Stimulated activated CD8-positive, alpha-beta memory T cell treated with anti-CD3 and anti-CD28 coated beads, Interleukin-4, amount 100 ng/mL, for 24 hours (primary cell): ENCODE measurements around the gene VSTM4.

Experiments used
- DNase-seq: peaks from one replicate; pipeline ENCODE4 v3.0.0-alpha.2; 2020; ENCODE audit warnings: low read depth

Gene VSTM4

DNA sequence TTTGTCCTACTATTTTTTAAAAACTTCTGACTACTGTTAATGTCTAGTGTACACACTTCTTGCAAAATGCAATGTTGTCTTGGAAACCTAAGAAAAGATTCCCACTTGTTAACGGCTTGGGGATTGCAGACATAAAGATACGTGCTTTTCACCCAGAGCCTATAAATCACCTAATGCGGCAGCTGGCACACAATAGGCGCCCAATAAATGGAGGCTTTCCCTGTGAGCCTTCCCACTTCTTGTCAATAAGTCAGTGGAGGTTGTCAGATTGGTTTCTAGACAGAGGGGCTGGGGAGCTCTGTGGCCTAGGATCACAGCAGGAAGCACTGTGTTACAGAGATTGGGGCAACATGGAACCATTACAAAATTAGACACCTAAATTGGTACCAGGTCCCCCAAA, 74.7 kb downstream of the VSTM4 start:
- no peak for DNase-seq

DNA sequence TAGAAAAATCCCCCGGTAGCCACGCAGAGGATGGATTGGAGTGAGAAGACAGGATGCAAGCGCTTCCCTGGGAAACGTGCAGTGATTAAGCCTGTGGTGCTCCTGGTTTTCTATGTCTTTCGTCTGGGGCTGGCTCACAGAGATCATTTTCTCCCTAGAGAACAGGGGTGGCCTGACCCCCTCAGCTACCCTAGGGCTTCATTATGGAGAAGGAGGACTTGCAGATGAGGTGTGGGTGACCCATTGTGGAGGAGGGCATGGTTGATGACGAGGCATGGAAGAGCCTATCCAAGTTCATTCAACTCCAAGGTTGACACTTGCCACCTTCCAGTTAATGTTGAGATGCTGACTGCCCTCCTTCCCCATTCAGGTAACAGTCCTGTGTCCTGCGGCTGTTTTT, 75.9 kb downstream of the VSTM4 start:
- no peak for DNase-seq

DNA sequence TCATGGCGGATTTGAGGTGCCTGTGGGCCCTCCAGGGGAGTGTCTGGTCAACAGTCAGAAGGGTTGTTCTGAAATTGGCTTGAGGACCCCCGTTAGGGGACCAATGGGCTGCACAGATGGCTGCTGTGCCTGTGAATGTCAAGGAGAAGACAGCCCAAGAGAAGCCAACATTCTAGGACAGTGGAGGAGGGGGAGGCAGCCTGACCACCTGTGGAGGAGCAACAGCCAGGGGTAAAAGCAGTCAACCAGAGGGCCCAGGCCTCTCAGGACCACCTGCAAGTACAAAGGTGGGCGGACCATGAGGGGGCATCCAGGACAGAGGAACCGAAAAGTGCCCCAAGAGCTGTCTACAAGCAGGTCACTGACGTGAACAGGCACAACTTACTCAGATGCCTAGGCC, 76.6 kb downstream of the VSTM4 start:
- DNase-seq = no peak

DNA sequence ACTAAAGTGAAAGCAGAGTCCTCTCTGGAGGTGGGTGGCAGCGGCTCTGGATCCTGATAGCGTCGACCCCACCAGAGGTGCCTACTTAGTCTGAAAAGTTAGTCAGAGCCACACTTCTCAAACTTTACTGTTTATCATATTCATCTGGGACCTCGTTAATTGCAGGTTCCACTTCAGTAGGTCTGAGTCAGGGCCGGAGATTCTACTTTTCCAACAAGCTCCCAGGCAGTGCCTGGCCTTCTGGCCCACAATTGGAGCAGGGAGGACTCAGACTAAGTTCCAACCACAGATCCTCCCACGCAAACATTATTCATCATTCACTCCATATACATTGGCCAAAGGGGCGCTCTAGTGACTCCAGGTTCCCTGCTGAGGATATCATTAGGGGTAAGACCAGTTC, 78.1 kb downstream of the VSTM4 start:
- DNase-seq = no peak

DNA sequence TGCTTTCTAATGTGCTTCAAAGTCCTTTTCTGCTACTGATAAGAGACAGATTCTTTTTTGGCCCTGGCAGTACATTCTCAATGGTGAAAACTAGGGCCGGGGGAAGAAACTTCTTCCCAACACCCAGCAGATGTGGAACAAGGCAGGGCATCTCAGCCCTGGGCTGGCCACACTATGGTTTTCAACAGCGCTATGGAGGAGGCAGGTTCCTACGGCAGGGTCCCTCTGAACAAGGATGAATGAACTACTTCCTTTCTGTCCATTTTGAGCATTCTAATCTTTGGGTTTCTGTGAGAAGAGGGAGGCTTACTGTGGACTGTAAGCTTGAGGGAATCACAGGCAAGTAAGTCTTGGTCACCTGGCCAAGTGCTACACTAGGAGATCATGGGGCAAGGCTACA, 78.7 kb downstream of the VSTM4 start:
- DNase-seq = no peak

DNA sequence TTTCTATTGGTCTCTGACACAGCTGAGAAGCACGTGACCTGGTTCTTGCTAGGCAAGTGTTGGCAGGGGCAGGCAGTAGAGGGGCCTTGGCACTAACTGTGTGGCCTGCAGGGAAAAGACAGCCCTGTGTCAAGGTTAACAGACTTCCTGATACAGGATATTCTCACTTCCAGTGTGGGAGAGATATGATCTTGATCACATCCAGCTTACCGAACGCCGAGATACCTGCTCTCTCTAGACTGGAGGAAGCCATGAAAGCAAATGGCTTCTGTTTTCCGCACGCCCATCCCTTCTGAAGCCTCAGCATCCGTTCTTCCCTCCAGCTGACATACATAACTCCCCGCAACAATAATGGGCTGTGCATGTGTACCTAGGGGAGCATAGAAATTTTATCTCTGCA, 79.4 kb downstream of the VSTM4 start:
- DNase-seq = no peak

DNA sequence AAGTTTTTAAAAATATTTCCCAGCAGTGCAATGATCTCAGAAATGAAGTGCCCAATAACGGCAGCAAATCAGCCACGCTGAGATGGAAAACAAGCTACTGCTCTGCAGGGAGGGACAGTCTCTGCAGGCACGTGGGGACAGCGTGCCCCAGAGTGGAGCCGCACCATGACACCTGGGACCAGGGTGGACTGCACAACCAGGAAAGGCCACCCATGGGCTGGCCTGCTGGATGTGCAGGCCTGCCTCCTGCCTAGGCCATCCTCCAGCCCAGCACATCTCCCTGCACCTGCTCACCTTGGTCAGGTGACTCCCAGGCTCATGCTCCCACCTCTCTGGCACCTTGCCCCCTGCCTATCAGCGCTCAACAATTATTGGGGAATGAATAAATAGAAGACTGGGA, 80.4 kb downstream of the VSTM4 start:
- DNase-seq = no peak

DNA sequence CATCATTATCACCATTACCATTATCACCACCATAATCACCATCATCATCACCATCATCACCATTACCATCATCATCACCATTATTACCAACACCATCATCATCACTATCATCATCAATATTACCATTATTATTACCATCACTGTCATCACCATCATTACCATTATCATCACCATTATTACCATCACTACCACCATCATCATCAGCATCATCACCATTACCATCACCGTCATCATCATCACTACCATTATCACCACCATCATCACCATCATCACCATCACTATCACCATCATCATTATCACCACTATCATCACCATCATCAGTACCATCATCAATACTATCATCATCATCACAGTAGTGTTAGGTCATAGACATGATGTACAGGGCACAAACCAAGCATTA, 81.4 kb downstream of the VSTM4 start:
- no peak for DNase-seq

DNA sequence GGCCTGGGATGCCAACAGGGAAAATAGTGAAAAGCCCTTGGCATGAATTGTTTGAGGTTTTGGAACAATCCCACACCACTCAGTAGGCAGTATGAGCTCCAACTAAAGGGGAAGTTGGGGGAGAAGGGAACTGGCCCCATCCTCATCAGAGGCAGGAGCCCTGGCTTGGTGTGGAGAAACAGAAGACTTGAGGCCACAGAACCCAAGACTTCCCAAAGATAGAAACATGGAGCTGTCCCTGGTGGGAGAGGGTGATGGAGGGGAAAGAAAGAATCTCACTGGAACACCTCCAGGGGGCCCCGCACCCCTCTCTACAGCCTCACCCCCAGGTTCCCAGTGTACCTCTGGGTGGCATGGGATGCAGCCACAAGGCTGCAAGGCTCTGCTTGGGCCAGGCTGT, 85.7 kb downstream of the VSTM4 start:
- no peak for DNase-seq

DNA sequence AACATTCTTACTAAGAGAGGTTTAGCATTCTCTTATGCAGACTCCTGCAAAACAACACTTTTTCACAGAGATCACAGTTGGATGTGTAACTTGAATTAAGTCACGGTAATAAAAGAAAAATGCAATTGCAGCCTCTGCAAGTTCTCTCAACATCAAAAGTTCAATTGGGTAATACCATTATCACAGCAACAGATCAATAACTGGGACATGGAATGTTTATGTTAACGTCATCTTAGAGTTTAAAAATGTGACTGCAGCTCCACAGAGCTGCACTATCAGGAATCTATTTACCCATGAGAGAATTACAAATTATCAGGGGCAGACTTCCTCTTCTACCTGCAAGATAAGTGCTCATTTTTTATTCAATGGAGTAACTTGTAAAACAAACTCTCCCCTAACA, 86.7 kb downstream of the VSTM4 start:
- no peak for DNase-seq

DNA sequence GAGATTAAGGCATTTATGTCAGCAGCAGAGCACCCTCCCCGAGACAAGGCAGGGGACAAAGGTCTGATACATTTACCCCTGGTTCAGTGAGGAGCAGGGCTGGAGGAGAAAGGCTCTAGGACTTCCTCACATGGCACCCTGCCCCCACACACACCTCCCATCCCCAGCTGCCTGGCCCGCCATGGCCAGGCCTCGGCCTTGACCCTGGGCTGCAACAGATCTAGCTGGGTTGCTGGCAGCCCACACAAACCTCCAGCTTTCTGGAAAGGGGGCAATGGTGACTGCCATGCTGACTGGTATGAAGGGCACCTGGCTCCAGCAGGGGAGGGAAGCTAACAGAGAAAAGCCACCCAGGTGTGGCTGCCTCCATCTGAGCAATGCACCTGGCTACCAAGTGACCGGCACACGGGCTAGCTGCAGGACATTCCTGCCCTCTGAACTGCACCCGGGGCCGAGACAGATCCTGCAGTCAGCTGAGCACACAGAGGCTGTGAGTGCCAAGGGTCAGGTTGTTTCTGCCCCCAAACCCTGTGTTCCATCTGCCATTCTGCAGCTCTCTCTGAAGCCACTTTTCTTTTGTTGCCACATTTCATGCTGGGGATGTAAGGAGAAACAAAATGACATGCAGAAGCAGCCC, 89.9 kb downstream of the VSTM4 start:
- DNase-seq = no peak

DNA sequence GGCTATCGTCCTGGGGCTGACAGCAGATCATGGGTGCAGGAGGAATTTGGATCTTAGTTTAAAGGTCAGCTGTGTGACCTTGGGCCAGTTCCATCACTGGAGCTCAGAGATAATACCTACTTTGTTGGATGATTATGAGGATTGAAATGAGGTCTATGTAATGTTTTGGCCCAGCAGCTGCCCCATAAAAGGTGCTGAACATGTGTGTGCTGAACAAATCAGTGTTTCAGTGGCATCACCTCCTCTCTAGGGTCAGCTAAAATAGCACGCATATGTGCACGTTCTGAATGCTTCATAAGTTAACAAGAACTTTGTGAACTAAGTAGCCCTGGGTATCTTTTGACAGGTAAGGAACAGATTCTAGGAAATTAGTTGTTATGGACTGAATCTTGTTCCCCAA, 90.8 kb downstream of the VSTM4 start:
- no peak for DNase-seq

DNA sequence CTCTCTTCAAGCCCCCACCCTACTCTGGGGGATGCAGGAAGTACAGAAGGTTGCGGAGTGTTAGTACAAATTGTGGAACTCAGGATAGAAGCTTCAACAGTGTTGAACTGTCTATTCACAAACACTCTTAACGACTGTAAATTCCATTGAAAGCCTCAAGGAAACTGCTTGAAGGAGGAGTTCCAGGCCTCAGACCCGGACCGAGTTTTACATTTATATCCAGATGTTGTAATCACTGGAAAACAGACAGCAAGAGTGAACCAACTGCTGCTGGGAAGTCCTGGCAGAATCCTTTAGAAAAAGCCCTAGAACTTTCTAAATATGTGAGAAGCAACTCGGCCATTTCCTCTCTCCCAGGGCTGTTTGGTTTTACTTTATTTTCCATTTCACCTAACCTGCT, 91.6 kb downstream of the VSTM4 start:
- DNase-seq = no peak

DNA sequence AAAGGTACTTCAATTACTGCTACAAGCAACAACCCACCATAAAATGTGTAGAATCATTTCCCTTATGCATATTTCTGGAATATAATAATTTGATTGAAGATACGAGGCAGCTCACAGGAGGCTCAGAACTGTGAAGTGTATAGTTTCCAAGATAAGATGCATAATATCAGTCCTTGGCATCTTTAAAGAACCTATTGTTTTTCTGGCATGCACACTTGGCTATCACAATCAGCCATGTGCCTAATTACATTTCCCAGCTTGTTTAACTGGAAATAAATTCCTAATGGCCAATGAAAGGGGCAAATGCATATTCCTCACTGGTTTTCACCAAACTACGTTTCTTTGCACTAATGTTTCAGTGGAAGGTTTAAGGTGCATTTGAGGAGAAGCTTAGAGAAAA, 92.3 kb downstream of the VSTM4 start:
- no peak for DNase-seq

DNA sequence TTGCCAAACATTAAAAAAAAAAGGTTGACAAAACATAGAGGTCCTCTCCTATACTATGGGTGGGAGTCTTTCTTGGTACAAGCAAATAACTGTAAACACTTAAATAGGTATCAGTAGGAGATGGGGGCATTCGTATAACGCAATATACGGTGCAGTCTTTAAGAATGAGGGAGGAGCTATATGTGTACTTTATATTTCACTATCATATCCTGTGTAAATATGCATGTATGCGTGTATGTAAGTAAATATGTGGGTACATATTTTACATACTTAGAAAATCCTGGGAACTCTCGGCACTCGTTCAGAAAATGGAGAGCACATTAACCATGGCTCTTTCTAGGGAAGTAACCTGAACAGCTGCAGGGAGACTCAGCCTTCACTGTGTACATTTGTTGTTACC, 93.6 kb downstream of the VSTM4 start:
- DNase-seq = no peak

DNA sequence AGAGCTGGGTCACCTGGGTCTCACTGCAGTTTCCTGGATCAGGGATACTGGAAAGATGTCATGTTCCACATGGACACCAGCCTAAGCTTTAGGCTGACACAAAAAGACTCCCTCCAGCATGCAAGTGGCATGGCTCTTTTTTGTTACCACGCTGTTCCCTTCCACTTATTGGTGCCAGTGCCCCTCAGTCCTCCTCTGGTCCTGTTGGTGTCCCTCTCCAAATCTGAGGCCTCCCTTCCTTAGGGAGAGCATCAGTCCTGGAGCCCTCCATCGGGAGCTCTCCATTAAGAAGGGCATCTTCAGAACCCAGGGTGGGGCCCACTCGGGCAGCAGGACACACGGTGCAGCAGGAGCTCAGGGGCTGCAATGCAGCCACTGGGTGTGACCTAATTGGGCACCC, 99.6 kb downstream of the VSTM4 start:
- DNase-seq = no peak

DNA sequence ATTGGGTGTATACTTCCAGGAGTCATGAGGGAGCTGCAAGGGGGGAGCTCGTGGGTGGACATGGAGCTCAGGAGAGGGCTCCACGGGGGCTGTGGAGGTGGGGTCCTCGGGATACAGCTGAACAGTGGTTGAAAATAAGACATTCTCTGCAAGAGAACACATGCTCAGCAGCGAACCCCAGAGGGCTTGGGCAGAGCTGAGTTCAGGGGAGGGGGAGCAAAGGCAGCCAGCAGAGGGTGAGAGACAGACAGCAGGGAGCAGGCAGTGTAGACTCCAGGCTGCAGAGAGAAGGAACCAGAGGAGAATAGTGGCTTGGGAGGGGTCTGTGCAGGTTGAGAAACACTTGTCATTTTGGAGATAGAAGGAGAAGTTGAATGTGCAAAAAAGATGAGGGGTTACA, 102.7 kb downstream of the VSTM4 start:
- no peak for DNase-seq

DNA sequence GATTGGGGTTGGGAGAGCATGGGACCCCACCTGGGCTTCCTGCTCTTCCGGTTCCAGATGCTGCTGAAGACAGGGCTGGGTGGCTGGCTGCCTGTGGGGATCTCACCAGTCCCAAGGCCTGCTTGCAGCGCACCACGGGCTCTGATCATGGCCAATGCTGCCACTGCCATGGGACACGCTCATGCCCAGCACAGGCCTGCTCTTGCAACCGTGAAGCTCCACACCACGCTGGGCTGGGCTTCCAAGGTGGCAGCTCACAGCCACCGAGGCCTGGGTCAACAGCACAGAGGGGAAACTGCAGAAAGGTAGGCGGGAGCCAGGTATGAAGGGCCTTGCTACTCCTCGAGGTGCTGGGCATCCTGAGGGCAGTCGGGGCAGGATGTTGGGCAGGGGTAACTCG, 103.6 kb downstream of the VSTM4 start:
- no peak for DNase-seq

DNA sequence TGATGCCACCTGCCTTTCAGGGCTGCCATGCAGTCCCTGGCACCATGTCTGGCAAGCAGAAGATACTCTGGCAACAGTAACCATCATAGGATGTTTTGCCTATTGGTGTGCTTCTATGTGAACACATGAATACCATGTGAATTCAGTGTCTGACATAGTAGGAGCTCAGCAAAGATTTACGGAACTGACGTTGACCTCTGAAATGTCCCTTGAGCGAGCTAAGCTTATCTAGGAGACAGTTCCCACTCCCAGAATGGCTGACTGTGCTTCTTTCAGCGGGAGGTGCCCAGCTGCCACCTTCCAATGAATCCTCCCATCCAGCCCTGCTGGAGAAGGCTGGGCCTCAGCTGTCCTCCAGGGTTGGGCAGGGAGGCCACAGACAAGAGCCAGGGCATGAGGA, 104.5 kb downstream of the VSTM4 start:
- no peak for DNase-seq

DNA sequence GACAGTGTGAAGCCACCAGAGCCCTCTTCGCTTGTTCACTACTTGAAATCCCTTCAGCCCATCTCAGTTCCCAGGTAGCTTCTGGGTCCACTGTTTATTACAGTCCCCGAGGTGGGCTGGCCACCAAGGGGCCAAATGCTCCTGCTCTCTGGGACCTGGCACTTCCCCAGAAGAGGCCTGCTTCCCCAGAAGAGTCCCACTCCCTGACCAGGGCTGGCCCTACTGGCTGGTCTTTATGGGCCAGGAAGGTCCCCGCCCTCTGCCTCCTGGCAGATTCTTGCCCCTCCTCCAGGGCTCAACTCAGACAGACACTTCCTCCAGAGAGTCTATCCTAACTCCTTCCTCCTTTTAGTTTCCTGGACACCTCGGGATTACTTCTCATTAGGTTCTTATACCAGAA, 105.0 kb downstream of the VSTM4 start:
- DNase-seq = no peak

DNA sequence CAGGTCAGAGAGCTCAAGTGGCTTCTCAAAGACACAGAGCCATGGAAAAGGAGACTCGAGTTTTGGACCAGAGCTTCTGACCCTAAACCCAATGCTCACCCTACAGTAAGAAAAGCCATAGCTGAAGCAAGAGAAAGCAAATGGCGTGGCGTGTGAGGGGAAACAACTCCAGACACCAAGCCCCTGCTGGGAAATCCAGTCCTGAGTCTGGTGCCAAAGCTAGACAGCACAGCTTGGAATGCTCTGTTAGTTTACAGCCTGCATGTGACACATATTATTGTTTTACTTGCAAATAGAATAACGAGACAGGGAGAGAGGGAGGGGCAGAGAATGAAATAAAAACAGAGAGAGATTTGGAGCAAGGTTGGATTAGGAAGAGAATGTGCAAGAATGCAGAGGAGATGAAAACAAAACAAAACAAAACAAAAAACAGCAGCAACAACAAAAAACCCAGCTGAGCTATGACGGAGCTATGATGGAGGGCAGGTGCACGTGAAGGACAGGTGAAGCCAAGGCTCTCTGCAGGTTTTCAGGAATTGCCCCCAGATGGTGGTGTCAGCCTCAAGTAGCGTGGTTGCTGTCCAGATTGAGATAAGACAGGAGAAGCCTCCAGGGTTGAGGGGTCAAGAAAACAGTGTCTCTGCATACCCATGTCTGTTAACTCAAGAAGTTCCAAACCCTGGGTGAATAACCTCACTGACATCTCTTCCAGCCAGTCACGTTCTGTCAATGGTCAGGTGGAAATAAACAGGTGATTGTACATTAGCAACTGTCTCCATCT, 105.9 kb downstream of the VSTM4 start:
- no peak for DNase-seq

DNA sequence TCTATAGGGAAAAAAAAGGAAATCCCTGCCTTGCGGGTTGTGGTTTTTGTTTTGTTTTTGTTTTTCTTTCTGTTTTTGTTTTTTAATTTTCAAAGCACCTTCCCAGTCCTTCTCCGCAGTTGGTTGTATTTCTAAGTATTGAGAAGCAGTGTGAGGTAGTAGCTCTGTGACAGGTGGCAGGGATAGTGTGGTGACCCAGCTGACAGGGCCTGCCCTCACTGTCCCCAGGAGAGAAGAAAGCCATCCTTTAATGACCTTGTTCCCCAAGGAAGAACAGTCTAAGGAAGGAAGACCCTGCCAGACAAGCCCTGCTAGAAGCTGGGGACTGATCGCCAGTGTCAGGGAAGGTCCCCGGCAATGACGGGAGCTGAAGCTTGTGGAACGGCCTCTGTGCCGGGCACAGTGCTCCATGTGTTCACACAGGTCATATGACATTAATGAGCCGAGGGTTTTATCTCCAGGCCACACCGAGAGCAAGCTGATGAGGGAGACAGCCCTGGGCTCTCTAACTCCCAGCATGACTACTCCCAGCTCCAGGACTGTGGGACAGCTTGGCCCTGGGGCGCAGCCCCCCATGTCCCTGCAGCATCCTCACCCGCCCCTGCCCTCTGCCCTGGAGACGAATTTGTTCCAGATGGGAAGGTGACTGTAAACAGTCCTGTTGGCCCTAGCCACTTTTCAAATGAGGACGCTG, 106.7 kb downstream of the VSTM4 start:
- DNase-seq = no peak

DNA sequence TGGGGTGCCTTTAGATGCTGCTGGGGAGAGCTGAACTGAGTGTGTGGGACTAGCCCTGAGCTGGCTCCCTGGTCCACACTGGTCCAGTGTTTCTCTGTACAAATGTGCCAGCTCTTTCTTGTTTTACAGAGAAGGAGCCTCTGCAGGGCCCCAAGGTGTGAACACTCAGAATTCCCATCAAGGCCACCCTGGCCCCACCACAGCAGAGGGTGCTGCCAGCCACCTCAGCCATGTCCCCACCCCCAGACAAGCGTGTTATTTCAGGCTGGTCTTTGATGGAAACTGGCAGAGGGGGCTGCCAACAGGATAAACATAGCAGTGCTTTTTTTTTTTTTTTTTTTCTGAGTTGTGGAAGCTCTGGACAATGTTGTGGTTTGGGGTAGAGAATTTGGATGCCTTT, 107.2 kb downstream of the VSTM4 start:
- no peak for DNase-seq

DNA sequence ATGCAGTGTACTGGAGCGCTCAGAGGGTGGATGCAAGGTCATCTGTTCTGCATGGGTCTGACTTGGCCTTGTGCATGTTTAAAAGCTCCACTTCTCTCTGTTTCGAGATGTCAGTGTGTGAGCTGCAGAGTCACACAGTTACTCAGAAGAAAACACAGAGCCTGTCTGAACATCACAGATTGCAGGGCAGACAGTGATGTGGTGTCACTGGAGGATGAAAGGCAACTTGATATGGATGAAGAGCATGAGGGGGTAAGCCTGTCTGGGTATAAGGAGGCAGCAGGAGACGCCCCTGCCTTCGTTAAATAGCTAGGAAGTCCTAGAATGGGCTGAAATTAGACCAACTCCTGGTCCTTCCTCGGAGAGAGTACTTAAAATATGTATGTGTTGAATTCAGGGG, 108.2 kb downstream of the VSTM4 start:
- DNase-seq = no peak
